GM12872 (cell line): ENCODE results near the gene ACP3.

Experiments used
- TF ChIP-seq, protein P1 (sequence below): IDR thresholded peaks from 3 replicates; pipeline ENCODE4 v1.5.1; 2011; ENCODE audit warnings: low read depth, mild to moderate bottlenecking, low read length, moderate library complexity; ENCODE audit not compliant: insufficient read depth

ACP3 gene

DNA sequence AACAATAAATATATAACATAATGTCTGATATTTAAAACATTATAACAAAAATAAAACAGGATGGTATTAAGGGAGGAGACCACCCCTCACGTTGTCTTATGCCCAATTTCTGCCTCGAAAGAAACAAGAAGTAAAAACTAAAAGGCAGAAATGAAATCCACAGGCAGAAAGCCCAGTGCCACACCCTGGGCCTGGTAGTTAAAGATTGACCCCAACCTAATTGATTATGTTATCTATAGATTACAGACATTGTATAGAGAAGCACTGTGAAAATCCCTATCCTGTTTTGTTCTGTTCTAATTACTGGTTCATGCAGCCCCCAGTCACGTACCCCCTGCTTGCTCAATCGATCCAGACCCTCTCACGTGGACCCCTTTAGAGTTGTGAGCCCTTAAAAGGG, 22.3 kb upstream of the ACP3 start:
- TF ChIP-seq, protein P1, sequence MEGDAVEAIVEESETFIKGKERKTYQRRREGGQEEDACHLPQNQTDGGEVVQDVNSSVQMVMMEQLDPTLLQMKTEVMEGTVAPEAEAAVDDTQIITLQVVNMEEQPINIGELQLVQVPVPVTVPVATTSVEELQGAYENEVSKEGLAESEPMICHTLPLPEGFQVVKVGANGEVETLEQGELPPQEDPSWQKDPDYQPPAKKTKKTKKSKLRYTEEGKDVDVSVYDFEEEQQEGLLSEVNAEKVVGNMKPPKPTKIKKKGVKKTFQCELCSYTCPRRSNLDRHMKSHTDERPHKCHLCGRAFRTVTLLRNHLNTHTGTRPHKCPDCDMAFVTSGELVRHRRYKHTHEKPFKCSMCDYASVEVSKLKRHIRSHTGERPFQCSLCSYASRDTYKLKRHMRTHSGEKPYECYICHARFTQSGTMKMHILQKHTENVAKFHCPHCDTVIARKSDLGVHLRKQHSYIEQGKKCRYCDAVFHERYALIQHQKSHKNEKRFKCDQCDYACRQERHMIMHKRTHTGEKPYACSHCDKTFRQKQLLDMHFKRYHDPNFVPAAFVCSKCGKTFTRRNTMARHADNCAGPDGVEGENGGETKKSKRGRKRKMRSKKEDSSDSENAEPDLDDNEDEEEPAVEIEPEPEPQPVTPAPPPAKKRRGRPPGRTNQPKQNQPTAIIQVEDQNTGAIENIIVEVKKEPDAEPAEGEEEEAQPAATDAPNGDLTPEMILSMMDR, result no peak

DNA sequence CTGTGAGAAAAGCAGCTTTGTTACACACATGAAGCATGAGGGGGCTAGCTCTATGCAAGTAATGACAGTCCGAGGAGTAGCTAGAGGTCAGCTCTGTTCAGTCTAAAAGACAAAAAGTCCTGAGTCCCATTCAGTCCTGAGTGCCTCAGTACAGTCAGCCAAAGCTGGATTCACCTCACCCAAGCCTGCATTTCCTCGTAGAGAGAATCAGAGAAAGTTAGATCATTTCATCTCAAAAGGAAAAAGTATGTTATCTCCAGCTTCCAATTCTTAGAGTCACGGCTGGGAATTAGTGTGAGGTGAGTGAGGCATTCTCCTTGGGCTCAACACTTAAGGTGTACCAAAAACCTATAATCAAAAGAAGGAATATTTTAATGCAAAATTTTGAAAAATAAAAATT, 5.9 kb upstream of the ACP3 start:
- TF ChIP-seq, protein P1, result no peak

DNA sequence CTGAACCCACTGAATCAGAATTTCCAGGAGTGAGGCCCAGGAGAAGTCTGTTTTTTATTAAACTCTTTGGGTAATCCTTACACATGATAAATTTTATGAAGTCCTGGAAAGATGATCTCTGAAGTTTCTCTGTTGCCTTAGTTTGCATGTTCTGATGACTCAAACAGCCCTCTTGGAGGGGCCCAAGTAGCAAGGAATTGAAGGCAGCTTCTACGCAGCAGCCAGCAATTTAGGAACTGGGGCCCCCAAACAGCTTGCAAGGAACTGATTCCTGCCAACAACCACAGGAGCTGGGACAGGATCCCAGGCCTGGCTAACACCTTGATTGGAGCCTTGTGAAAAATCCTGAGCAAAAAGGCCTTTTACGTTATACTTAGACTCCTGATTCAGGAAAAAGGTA, 5.4 kb upstream of the ACP3 start:
- TF ChIP-seq, protein P1, result no peak

DNA sequence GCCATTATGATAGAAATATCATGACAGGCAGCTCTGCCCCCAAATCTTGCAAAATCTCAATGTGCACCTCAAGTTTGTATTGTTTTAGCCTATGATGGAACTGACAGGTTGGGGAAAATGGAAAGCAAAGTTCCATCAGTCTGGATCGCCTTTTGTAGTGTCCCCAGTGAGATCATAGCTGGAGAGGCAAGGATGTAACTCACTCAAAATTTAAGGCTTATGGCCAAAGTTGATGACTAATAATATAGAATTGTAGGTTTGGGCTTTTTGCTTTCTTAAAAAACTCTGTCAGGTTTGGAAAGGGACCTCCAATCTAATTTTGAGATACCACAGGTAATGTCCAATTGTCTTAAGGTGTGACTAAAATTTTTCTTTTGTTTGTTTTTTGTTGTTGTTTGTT, 1.4 kb upstream of the ACP3 start:
- TF ChIP-seq, protein P1, result no peak

DNA sequence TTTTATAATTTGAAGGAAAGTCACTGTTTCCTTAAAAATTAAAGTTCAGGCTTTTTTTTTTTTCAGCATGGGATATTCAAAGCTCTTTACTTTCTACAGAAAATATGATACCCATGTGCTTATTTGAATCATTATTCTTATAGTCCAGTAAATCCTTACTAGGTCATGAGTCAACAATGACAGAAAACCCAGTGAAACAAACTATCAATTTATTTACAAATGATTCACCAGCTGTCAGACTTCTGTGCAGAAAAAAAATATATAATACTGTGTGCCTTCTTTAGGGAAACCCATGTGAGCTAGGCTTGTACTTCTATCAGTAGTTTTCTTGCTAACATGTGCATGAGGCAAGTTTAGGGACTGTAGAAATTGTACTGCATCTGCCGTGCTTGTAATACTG, 1.2 kb downstream of the ACP3 start:
- TF ChIP-seq, protein P1, result no peak

DNA sequence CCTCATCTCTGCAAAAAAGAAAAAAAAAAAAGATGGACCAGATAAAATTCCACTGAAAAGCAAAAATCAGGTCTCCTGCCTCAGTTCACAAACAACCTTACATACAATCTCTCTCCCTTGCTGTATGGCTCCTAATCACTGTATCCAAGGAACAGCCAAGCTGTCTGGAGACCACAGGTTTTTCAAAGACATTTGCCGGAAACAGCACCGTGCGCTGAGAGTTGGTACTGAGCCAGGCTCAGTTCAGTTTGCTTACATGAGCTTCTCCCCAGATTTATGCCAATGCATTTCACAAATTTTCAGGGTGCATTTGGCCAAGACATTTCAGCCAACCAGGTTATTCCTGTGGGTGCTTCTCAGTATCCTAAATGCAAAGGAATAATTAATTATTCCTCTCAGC, 4.1 kb downstream of the ACP3 start:
- TF ChIP-seq, protein P1, result no peak

DNA sequence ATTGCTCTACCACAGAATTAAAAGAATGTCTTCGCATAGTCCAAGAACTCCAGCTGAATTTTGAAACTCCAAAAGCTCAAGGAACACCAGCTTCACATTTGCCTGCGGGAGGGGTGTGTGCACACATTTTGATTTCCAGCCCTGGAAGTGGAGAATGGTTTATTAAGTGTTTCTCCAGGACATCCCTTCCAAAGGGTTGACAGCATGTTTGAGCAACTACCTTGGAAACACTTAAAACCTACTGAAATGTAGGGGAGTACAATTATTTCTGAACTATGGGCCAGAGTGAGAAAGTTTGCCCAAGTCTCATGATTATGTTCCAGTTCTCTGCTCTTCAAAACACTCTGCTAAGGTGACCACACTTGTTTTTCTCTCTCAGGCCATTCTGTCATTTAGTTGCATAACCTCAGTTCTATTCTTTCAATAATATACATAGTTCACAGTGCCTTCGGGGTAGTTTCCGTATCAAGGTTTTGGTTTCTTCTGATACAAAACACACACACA, 7.9 kb downstream of the ACP3 start:
- TF ChIP-seq, protein P1, result no peak

DNA sequence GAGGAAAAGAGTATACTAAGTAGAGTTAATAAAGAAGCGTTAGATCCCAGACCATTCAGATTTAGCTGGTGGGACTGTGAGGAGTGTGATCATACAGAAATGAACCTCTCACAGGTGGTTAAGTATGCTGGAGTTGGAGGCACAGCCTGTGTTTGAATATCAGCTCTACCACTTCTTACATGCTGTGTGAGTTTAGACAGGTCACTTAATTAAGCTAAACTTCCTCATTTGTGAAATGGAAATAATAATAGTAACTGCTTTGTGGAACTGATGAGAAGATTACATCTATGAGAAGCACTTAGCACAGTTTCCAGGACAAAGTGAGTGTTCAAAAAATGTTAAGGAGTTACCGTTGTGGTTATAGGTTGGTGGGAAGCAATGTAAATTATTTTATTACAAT, 8.4 kb downstream of the ACP3 start:
- TF ChIP-seq, protein P1, result no peak
